GM21825 (cell line): ENCODE measurements around the gene KRTAP10-4.
"Not testable (repeated sequence)": the region's sequence is repeated elsewhere in the genome, so short reads cannot be mapped to it uniquely, and the experiment has no call there.

Source experiments
- ATAC-seq: cut with Tn5 transposase; IDR thresholded peaks from one replicate; pipeline ENCODE4 v1.9.1; 2021; ENCODE audit warnings: mild to moderate bottlenecking, moderate library complexity; ENCODE audit not compliant: unreplicated experiment

The KRTAP10-4 gene

GRCh38 chr21:44596068-44596725 is 22.7 kb downstream of the KRTAP10-4 start:
- no peak for ATAC-seq

GRCh38 chr21:44598061-44598460 is 24.5 kb downstream of the KRTAP10-4 start:
- ATAC-seq = no peak

GRCh38 chr21:44599264-44600029 is 25.9 kb downstream of the KRTAP10-4 start:
- no peak for ATAC-seq

- not testable (repeated sequence) for ATAC-seq
Observed at GRCh38 chr21:44600118-44600978, 26.8 kb downstream of the KRTAP10-4 start, which contains the start of gene KRTAP10-7. TSS of gene KRTAP10-7 (plus strand) at chr21:44600597. CDS start at chr21:44600622, 25 bp downstream.

- not testable (repeated sequence) for ATAC-seq
Observed at GRCh38 chr21:44601091-44601490, 27.6 kb downstream of the KRTAP10-4 start.

GRCh38 chr21:44601596-44602462 is 28.3 kb downstream of the KRTAP10-4 start:
- no peak for ATAC-seq

GRCh38 chr21:44602463-44602850 is 28.9 kb downstream of the KRTAP10-4 start:
- no peak for ATAC-seq

- ATAC-seq = no peak
Observed at GRCh38 chr21:44603109-44603875, 29.8 kb downstream of the KRTAP10-4 start.

GRCh38 chr21:44603911-44604310 is 30.4 kb downstream of the KRTAP10-4 start:
- no peak for ATAC-seq

GRCh38 chr21:44606495-44606894 is 33.0 kb downstream of the KRTAP10-4 start:
- no peak for ATAC-seq

- no peak for ATAC-seq
Observed at GRCh38 chr21:44609193-44609592, 35.7 kb downstream of the KRTAP10-4 start.

- ATAC-seq = not testable (repeated sequence)
Observed at GRCh38 chr21:44610157-44610843, 36.8 kb downstream of the KRTAP10-4 start.

GRCh38 chr21:44611551-44611950 is 38.0 kb downstream of the KRTAP10-4 start:
- no peak for ATAC-seq

GRCh38 chr21:44612029-44612486 is 38.5 kb downstream of the KRTAP10-4 start, which contains the start of gene KRTAP10-8:
TSS of gene KRTAP10-8 (plus strand) at chr21:44612079. CDS start at chr21:44612101, 22 bp downstream.
- ATAC-seq = no peak

GRCh38 chr21:44612669-44613229 is 39.2 kb downstream of the KRTAP10-4 start:
- ATAC-seq = no peak

- ATAC-seq = no peak
Observed at GRCh38 chr21:44613386-44614155, 40.0 kb downstream of the KRTAP10-4 start.

GRCh38 chr21:44614161-44614631 is 40.7 kb downstream of the KRTAP10-4 start:
- ATAC-seq = no peak
